HepG2 (cell line): ENCODE data around the gene MSS51. TPM values are rescaled to one million over a fixed set of nuclear protein-coding genes. Genes with fewer than 3 reads are reported as not detected.

Experiments
- ATAC-seq: fragments of 200-7000 bp; cut with Tn5 transposase; 3 replicates; pipeline ENCODE4 v1.9.1; 2020; ENCODE audit warnings: mild to moderate bottlenecking, moderate library complexity
- BruUV-seq: library from RNA; stranded (reverse); fragments of 400-500 nt; replicated peaks from 2 replicates; lab custom pipeline; 2021; lab: Mats Ljungman, UMichigan
- CTCF ChIA-PET: fragments of 300-600 bp; formaldehyde crosslinking; extraction: SDS; loops from one replicate; lab custom pipeline; 2021; ENCODE audit warnings: low total read pairs, inconsistent platforms, low intra/inter-chr PET ratio; lab: Yijun Ruan, JAX
- POLR2A ChIA-PET: fragments of 350-600 bp; sonication (Branson Sonifier 250); formaldehyde crosslinking; loops from one replicate; lab custom pipeline; 2020; ENCODE audit warnings: antibody characterized with exemption, inconsistent platforms; lab: Yijun Ruan, JAX
- DNase-seq: peaks from one replicate; pipeline ENCODE4 v3.0.0-alpha.2; 2015; ENCODE audit warnings: low spot score
- FAIRE-seq: peaks from 3 replicates; lab custom pipeline; 2011; peaks lifted over from hg19 to GRCh38; lab: Jason Lieb, UNC
- H2AFZ ChIP-seq: one replicate; pipeline ENCODE4 v1.6.1; 2011; ENCODE audit warnings: low read length, inconsistent platforms
- H3K27ac ChIP-seq: fragments of 300-600 bp; 3 replicates; pipeline ENCODE4 v1.8.0; 2011; ENCODE audit warnings: mixed run types, mild to moderate bottlenecking, mixed read lengths, low read length, inconsistent platforms; ENCODE audit not compliant: insufficient read depth; ENCODE audit errors: extremely low read length
- H3K27me3 ChIP-seq, 2 experiments: fragments of 200-600 bp in 1 of 2; 2 replicates in 1 of 2; 3 replicates in 1 of 2; pipeline versions ENCODE4 v1.6.0 to v1.8.0; 2011; ENCODE audit warnings: low read length in 2 of 2, mild to moderate bottlenecking in 2 of 2, moderate library complexity in 2 of 2, inconsistent platforms in 1 of 2; ENCODE audit not compliant: insufficient read depth in 2 of 2, control insufficient read depth in 1 of 2
- H3K36me3 ChIP-seq, 2 experiments: fragments of 200-600 bp in 1 of 2; replicated peaks in 1 of 2; 2 replicates in 1 of 2; 3 replicates in 1 of 2; pipeline versions ENCODE4 v1.5.1 to v1.8.0; 2011; ENCODE audit warnings: low read length in 2 of 2, inconsistent platforms in 1 of 2; ENCODE audit not compliant: insufficient read depth in 2 of 2, control insufficient read depth in 1 of 2
- H3K4me1 ChIP-seq: 2 replicates; pipeline ENCODE4 v1.5.1; 2012; ENCODE audit warnings: low read length, inconsistent platforms; ENCODE audit not compliant: insufficient read depth
- H3K4me2 ChIP-seq: 2 replicates; pipeline ENCODE4 v1.6.0; 2011; ENCODE audit warnings: low read depth, low read length, inconsistent platforms
- H3K4me3 ChIP-seq, 3 experiments: fragments of 200-600 bp in 1 of 3; sonication (generic), shearing (Covaris generic) in 1 of 3; replicated peaks in 1 of 3; 2 replicates each; pipeline ENCODE4 v1.5.1; 2011 to 2016; ENCODE audit warnings: low read length in 3 of 3, inconsistent platforms in 2 of 3, low read depth in 2 of 3, mild to moderate bottlenecking in 2 of 3, control low read depth in 1 of 3, mixed read lengths in 1 of 3; ENCODE audit not compliant: insufficient read depth in 1 of 3
- H3K79me2 ChIP-seq: one replicate; pipeline ENCODE4 v1.6.1; 2011; ENCODE audit warnings: low read length, inconsistent platforms; ENCODE audit not compliant: insufficient read depth
- H3K9ac ChIP-seq: 2 replicates; pipeline ENCODE4 v1.6.0; 2011; ENCODE audit warnings: mild to moderate bottlenecking, low read depth, low read length, inconsistent platforms; ENCODE audit not compliant: insufficient read depth
- H3K9me3 ChIP-seq: 2 replicates; pipeline ENCODE4 v1.5.1; 2012; ENCODE audit warnings: mild to moderate bottlenecking, low read length
- H4K20me1 ChIP-seq: 2 replicates; pipeline ENCODE4 v1.6.0; 2011; ENCODE audit warnings: inconsistent platforms, mild to moderate bottlenecking, low read length, moderate library complexity; ENCODE audit not compliant: insufficient read depth
- MAFF ChIP-seq: IDR thresholded peaks from 2 replicates; pipeline ENCODE4 v1.6.1; 2011; ENCODE audit warnings: low read depth, low read length, improper control_type of control experiment
- MAFK ChIP-seq, 2 experiments: IDR thresholded peaks in 1 of 2; conservative IDR thresholded peaks in 1 of 2; 2 replicates each; pipeline ENCODE4 v1.6.1; 2011; ENCODE audit warnings: improper control_type of control experiment in 2 of 2, low read length in 2 of 2
- POLR2A ChIP-seq, 2 experiments: IDR thresholded peaks; 2 replicates each; pipeline ENCODE4 v1.6.1; 2011; ENCODE audit warnings: low read depth in 2 of 2, low read length in 2 of 2, mild to moderate bottlenecking in 1 of 2, moderate library complexity in 1 of 2; ENCODE audit not compliant: insufficient read depth in 1 of 2
- SIN3A ChIP-seq: IDR thresholded peaks from 2 replicates; pipeline ENCODE4 v1.6.1; 2011; ENCODE audit warnings: low read depth, mild to moderate bottlenecking, control low read depth, low read length, borderline replicate concordance
- SRY ChIP-seq: sonication (generic); formaldehyde crosslinking; IDR thresholded peaks from 2 replicates; pipeline ENCODE4 v1.8.0; 2022; ENCODE audit warnings: mild to moderate bottlenecking, missing genetic modification reagents
- ZNF33B ChIP-seq: sonication (generic); formaldehyde crosslinking; IDR thresholded peaks from 2 replicates; pipeline ENCODE4 v1.5.1; 2020; ENCODE audit warnings: mild to moderate bottlenecking, missing genetic modification reagents
- WGBS: methylation state at CpG from one replicate; pipeline ENCODE4 v1.1.6; 2017; ENCODE audit warnings: low lambda C conversion rate; 5-methylcytosine and 5-hydroxymethylcytosine counted together
- in situ Hi-C: cut with HindIII; loops from 2 replicates; pipeline ENCODE4 v1.10.0; 2017; ENCODE audit warnings: low pct_unique_long_range_greater_than_20kb; ENCODE audit not compliant: extremely low pct_ligation_motif_present
- intact Hi-C: fragments of 100-400 bp; cut with micrococcal nuclease; formaldehyde crosslinking; loops from one replicate; pipeline ENCODE4 v1.10.0; 2022; ENCODE audit not compliant: unreplicated experiment
- polyA plus RNA-seq, 8 experiments: library from polyadenylated mRNA; depleted of rRNA in 3 of 8; stranded (reverse) in 7 of 8; unstranded in 1 of 8; fragments of >200 nt; fragmentation: Illumina TruSeq in 4 of 8; extraction: Trizol in 4 of 8; gene quantifications; 2 replicates each; pipeline versions ENCODE4 v1.2.1 to v1.2.3, GENCODE V29; 2011 to 2016; ENCODE audit warnings: low read depth in 4 of 8, missing spikeins in 1 of 8, mixed read lengths in 1 of 8; ENCODE audit not compliant: insufficient read depth in 1 of 8
- total RNA-seq, 5 experiments: library from RNA; depleted of rRNA; stranded (reverse); fragments of >200 nt; fragmentation: Illumina TruSeq; extraction: Trizol; gene quantifications; 2 replicates each; pipeline ENCODE4 v1.2.3, GENCODE V29; 2016; ENCODE audit warnings: low read depth in 1 of 5

MSS51 gene
- total and polyA plus RNA-seq, 2 of the 13 experiments (the other 11 are each of a cell fraction or from before 2014, with no cell fraction given): 0.91 to 2.4 TPM

DNA sequence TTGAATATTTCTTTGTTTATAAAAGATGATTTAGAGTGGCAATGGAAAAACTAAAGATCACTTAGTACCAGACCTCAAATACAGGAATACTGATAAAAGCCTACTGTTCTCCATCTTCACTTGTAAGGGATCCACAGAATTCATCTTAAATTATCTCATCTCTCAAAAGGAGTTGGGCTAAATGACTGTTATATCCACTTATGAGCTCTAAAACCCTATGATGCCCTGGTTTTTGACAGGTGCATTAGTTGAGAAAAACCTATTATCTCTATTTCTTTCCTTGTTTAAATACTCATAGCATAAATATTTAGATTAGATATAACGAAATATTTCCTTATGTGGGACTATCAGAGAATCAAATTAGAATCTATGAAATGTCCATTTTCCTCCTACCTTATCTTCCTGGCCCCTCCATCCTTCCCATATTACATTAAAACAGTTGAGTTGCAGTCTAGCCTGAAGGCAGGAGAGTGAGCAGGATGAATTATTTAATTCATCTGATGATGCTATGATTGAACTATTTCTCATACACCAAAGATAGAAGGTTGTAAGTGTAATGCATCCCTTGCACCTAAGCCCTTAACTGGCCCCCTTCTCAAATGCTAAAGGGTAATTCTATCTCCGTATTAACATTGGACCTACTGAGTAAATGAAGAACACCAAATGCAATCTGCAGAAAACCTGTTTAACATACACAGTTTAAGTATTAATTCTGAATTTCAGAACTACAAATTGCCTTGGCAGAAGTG is 32.8 kb upstream of the MSS51 start:
- Histone ChIP-seq H3K79me2 (no peaks in the 10 kb centered on the region), H2AFZ (no peak overlapping the region), H3K9me3 (no peaks in the 10 kb centered on the region), H3K4me1 (no peaks in the 10 kb centered on the region), H4K20me1 (no peaks in the 10 kb centered on the region), H3K27me3 (no peaks in the 10 kb centered on the region), H3K9ac (no peak overlapping the region), H3K27ac (no peak overlapping the region), H3K4me2 (no peak overlapping the region), H3K36me3 (peaks cover 0 to 25% of the 10 kb centered on the region in 2 experiments), H3K4me3 (no peak overlapping the region)
- WGBS: 98% methylated on average over 2 of the region's 2 CpGs
- intact Hi-C loops: no loop called here
- in situ Hi-C loops: no loop called here
- ATAC-seq: no peak
- DNase-seq: no peak
- CTCF ChIA-PET: no interaction called here
- BruUV-seq: no TSS peak
- FAIRE-seq: no peak
- POLR2A ChIA-PET: no interaction called here
- TF ChIP-seq ZNF33B (CRISPR knock-in tag) (no peak), SRY (no peak)

DNA sequence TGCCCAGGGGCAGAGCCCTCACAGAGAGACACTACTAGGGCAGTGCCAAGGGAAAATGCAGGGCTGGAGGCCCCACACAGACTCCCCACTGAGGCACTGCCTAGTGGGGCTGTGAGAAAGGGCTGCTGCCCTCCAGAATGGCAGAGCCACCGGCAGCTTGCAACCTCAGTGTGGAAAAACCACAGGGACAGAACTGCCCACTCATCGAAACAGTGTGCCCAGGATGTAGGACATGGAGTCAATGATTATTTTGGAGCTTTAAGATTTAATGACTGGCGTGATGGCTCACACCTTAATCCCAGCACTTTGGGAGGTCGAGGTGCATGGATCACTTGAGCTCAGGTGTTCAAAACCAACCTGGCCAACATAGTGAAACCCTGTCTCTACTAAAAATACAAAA is 27.5 kb upstream of the MSS51 start:
- Histone ChIP-seq H3K9ac (no peak overlapping the region), H2AFZ (no peak overlapping the region), H3K4me1 (no peaks in the 10 kb centered on the region), H3K4me3 (no peak overlapping the region), H3K79me2 (no peaks in the 10 kb centered on the region), H4K20me1 (no peaks in the 10 kb centered on the region), H3K27me3 (no peaks in the 10 kb centered on the region), H3K4me2 (no peak overlapping the region), H3K36me3 (no peaks in the 10 kb centered on the region; a peak in 1 of 5 replicates), H3K27ac (no peak overlapping the region), H3K9me3 (no peaks in the 10 kb centered on the region)
- CTCF ChIA-PET: no interaction called here
- 91% methylated on average over 4 of the region's 4 CpGs for WGBS
- TF ChIP-seq POLR2A (IDR thresholded peaks at IDR 0.05; ENCODE audit: insufficient read depth in 1 of 2, low read depth in 2 of 2, low read length in 2 of 2) (no peak), MAFF (0 out of 2 replicates have a peak, but pooled peaks have one; percentile 31), MAFK (conservative IDR thresholded peaks at IDR 0.05 in 1 of 2, IDR thresholded peaks at IDR 0.05 in 1 of 2; ENCODE audit: low read length in 2 of 2) (peak; percentile 50 to 60; a peak in 3 of 4 replicates), SIN3A (no peak)
- DNase-seq (no peak), FAIRE-seq (no peak), ATAC-seq (no peak)
- POLR2A ChIA-PET: no interaction called here
- no TSS peak for BruUV-seq
- intact Hi-C loops (no loop called here), in situ Hi-C loops (no loop called here)
